ENCODE measurements around the gene MGA.

DNA sequence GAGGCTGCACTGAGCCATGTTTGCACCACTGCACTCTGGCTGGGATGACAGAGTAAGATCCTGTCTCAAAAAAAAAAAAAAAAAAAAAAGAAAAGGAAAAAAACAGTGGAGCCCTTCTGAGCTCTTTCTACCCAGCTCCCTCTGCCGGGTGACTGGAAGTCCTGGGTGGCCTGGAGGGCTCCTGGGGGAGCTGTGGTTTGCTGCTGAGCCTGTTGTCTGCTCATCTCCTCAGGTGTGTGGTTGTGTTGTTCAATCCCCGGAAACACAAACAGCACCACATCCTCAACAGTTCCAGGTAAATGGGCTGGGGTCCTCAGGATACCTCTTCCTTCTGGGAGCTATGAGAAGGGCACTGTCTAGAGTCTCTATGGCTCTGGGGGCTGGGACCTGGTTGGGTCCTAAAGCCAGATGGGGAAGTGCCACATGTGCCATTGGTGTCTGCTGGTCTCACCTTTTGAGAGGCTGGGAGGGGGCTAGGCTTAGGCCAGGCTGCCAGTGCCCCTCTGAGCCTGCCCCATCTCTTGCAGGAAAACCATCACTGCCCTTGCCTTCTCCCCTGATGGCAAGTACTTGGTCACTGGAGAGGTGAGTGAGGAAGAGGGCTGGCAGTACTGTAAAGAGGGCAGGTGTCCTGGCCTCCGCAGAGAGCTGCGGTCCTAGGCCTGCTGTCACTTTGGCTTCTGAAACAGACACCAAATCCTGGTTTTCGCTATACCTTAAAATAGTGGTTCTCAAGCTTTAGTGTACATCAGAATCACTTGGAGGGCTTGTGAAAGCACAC, 150.6 kb downstream of the MGA start:
- TF ChIP-seq, protein P1, sequence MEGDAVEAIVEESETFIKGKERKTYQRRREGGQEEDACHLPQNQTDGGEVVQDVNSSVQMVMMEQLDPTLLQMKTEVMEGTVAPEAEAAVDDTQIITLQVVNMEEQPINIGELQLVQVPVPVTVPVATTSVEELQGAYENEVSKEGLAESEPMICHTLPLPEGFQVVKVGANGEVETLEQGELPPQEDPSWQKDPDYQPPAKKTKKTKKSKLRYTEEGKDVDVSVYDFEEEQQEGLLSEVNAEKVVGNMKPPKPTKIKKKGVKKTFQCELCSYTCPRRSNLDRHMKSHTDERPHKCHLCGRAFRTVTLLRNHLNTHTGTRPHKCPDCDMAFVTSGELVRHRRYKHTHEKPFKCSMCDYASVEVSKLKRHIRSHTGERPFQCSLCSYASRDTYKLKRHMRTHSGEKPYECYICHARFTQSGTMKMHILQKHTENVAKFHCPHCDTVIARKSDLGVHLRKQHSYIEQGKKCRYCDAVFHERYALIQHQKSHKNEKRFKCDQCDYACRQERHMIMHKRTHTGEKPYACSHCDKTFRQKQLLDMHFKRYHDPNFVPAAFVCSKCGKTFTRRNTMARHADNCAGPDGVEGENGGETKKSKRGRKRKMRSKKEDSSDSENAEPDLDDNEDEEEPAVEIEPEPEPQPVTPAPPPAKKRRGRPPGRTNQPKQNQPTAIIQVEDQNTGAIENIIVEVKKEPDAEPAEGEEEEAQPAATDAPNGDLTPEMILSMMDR (IDR thresholded peaks at IDR 0.05; ENCODE audit: poor library complexity): no peak
- TF ChIP-seq EZH2 (IDR thresholded peaks at IDR 0.05; ENCODE audit: borderline replicate concordance): no peak

Data from hepatocyte (in vitro differentiated cells).